Measurements from ENCODE around the gene LPO. TPM values are rescaled to one million over a fixed set of nuclear protein-coding genes. Genes with fewer than 3 reads are reported as not detected.

Gene LPO
- total RNA-seq, 1 donor from 2014 or later = not detected

DNA sequence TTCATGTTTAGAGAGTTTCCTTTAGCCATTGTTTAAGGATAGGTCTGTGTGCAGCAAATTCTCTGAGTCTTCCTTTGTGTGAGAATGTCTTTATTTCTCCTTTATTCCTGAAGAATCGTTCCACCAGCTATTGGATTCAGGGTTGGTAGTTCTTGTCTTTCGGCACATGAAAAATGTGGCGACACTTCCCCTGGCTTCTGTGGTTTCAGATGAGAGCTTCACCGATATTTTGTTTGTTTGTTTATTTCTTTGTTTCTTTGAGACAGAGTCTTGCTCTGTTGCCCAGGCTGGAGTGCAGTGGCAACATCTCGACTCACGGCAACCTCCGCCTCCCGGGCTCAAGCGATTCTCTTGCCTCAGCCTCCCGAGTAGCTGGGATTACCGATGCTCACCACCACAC, 23.8 kb downstream of the LPO start:
- DNase-seq (ENCODE audit: low spot score) = no peak

DNA sequence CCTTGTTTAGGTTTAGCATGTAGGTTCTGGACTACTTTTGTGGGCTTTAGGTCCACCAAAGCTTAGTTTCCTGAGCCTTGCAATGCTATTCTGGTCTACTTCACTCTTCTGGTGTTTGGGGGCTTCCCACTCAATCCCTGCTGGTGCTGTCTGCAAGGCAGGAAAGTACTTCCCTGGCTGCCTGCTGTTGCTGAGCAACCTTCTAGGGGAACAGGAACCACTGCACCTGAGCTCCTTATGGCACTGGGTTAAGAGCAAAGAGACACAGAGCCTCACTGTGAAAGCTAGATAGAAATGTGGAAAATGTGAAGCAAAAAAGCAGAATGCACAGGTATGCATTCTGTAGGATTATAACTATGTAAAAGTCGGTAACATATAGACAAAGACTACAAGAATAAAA, 25.4 kb downstream of the LPO start:
- no peak for DNase-seq (ENCODE audit: low spot score)

DNA sequence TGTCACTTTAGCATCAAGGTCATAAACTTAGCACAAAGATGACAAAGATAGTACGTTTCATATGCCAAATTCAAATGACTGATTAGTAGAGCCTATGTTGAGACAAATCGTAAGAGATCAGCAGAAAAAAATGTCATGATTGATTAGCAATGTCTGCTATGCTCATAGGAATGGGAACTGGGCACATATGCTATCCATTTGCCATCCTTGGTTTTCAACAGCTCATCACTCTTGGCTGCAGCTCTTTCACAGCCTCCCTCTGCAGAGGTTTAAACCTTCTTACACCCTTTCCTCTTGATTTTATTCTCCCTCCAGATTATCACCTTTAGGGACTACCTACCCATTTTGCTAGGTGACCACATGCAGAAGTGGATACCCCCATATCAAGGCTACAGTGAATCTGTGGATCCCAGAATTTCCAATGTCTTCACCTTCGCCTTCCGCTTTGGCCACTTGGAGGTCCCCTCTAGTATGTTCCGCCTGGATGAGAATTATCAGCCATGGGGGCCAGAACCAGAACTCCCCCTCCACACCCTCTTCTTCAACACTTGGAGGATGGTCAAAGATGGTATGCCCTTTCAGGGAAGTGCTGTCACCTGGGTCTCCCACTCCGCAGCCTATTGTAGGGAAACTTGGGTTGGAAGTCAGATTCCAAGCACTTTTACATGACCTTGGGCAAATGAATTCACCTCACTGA, 26.2 kb downstream of the LPO start:
- no peak for DNase-seq (ENCODE audit: low spot score)

DNA sequence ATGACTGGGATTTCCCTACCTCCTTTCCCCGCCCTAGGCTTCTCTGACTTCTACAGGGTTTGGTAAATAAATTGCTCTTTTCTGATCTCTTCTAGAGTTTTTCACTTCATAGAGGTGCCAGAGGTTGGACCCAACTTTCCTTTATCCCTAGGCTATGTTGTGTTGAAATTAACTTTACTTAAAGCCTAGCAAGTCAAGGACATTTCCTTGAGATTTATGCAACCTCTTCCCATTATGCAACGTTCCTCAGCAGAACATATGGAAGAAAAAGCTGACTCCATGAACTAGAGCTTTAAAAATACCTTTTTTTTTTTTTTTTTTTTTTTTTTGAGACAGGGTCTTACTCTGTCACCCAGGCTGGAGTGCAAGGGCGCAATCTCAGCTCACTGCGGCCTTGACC, 26.9 kb downstream of the LPO start:
- no peak for DNase-seq (ENCODE audit: low spot score)

DNA sequence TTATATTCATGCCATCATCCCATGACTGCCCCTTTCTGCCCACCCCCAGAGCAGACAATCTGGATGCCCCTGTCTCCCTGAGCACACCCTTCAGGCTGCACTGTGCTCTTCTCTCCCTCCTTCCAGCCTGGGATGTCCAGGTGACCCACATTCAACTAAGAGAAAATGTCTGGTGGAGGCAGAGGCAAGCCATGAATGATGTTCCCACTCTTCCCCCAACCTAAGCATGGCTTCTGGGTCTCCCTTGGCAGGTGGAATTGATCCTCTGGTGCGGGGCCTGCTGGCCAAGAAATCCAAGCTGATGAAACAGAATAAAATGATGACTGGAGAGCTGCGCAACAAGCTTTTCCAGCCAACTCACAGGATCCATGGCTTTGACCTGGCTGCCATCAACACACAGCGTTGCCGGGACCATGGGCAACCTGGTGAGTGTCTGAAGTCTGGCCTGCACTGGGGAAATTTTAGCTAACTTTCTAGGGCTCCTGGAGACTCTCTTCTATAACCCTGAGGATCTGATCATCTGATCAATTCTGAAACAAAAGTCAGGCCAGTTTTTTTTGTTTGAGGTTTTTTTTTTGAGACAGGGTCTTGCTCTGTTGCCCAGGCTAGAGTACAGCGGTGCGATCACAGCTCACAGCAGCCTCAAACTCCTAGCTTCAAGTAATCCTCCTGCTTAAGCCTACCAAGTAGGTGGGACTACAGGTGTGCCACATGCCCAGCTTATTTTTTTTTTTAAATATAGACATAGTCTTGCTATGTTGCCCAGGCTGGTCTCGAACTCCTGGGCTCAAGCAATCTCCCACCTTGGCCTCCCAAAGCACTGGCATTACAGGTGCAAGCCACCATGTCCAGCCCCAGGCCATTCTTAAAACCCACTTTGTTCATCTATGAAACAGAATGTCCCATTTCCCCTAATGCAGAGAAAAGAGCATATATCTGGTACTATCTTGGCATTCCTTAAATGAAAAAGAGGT, 27.8 kb downstream of the LPO start:
- DNase-seq (ENCODE audit: low spot score) = no peak

DNA sequence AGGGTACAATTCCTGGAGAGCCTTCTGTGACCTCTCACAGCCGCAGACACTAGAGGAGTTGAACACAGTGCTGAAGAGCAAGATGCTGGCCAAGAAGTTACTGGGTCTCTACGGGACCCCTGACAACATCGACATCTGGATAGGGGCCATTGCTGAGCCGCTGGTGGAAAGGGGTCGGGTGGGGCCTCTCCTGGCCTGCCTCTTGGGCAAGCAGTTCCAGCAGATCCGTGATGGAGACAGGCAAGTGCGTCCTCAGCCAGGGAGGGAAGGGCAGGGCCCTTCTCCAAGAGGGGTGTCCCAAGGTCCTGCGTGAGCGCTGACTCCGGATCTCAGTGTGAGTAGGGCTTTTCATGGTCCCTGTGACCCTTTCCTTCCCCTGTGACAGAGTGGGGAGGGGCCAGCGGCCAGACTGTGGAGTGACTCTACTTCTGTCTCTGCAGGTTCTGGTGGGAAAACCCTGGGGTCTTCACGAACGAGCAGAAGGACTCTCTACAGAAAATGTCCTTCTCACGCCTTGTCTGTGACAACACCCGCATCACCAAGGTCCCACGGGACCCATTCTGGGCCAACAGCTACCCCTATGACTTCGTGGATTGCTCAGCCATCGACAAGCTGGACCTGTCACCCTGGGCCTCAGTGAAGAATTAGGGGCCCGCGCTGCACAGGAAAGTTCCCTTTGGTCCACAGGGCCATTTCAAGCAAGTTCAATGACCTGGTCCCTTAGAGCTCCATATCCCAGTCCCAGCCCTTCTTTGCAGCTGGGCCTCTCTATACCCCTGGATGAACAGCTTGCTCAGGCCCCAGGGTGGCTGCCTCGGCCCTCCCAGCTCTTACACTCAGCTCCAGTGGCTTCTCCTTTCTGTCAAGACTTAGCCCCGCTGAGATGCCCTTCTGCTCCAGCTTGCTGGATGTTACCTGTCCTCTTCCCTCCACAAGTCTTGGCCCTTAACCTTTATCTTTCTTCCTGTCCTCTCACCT, 29.3 kb downstream of the LPO start:
- no peak for DNase-seq (ENCODE audit: low spot score)

DNA sequence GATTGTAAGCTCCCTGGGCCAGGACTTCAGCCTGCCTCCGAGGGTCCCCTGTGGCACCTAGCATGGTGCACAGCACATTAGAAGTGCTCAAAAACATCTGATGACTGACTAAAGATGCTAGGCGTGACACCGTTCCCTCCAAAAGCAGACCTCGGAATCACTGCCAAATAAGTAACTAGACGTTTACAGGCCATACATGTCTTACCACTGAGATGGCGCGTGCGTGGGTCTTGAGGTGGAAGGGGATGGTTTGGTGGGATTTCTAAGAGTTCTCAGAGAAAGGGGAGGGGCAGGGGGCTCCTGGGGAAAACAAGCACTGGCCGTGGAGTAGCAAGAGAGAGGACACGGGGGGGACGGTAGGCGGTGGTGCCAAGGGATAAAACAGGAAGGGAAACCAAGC, 29.9 kb downstream of the LPO start:
- peak; percentile 6 for DNase-seq (ENCODE audit: low spot score)

DNA sequence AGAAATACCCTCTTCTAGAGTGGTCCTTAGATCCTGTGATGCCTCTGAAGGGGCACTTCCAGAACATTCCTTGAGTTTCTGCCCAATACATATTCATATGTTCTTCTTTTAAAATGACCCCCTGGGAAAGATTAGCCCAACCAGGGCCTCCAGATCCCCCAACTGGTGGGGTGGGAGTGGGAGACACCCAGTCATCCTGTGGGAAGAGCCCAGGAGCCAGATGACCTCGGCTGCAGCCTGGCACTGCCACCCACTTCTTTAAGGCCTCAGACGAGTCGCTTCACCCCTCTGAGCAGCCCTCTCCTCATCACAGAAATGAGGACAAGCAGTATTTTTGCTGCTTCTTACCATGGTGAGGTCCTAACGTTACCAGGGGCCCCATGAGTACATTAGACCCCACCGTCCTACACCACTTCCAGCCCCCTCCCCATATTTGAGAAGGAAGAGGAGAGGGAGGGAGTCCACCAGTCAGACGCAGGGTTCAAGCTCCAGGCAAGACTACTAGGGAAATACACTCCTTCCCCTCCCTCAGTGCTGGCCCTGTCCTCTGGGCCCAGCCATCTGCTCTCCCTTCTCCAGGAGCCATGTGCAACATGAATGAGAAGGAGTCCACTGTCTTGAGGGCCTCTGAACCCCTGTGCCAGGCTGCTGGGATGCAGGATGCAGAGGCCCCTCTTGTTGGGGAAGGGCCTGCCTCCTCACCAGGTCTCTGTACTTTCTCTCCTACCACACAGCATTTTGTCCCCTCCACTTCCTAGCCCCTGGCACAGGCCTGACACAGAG, 30.6 kb downstream of the LPO start:
- peak; percentile 6 for DNase-seq (ENCODE audit: low spot score)

DNA sequence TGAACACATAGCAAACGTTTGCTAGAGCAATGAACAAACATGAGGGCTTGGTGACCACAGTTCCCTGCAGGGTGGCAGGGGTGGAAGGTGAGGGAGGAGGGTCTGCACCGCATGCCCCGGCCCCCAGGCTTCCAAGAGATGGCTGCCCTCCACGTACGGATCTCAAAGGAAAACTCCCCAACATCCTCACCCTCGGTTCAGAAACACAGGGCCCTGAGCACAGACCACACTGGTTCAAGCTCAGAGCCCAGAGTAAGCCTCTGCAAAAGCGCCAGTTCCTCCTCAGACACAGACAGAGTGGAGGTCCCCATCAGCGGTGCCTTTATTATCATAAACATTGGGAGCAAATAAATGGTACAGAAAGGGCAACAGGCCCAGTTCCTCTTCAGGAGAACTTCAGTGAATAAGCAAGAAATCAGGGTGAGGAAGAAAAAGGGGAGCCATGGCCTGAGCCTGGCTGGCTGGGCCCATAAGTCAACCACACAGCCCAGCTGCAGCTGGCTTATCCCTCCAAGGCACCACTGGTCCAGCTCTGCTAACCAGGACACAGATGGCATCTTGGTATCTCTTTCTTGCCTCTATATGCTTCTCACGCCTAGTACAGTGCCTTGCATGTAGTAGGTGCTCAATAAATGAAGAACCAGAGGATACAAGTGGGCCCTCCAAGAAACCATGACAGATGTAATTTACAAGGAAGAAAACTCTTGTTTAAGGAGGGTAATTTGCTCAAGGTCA, 31.3 kb downstream of the LPO start:
- no peak for DNase-seq (ENCODE audit: low spot score)

DNA sequence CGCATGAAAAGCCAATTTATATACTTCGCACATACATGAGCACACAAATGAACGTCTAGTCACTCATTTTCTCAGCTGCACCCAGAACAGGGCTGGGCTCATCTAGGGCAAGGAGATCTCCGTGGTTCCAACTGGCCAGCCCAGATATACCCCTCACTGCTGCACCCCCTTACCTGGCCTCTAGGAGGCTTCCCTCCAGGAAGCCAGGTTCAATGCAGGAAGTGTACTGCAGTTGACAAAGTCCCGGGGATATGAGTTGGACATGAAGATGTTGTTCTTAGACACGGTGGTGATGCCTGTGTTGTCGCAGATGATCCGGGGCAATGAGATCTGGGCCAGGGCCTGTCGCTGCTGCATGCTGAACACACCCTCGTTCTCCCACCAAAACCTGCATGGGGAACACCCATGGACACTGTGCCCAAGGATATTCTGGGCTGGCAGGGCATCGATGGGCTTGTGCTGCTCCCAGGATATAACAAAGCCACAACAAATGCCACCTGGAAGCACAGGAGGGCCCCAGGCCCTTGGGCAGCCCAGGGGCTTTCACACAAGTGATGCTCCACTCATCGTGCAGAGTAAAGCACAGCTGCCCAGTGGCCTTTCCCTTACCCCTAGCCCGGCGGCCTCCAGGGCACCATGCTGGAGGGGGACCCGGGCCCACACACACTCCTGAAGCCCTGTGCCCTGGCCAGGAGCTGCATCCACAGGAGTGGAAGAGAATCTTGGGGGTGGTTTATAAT, 32.3 kb downstream of the LPO start:
- DNase-seq (ENCODE audit: low spot score) = no peak

DNA sequence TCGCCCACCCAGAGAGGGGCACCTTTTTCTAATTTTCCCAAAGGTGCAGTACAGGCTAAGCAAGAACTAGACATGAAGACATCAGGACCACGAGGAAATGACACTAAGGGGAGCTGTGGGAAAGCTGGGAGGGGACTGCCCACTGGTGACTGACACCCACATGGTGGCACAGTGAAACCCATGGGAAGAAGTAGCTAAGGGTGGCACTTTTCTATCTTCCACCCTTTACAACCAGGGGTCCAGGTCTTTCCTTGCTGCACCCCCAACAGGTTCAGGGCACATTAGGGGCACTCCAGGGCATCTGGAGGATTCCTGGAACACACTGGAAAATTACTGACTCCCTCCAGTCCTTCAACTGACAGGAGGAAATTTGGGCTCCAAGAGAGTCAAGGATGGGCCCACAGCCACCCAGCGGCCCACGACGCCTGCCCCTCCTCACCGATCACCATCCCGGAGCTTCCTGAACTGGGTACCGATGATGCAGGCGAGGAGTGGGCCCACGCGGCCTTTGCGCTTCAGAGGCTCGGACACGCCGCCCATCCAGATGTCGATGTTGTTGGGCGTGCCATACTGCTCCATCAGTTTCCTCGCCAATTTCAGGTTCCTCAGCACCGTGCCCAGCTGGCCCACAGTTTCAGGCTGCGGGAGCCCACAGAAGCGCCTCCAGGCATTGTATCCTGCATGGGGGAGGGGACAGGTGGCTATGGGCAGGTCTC, 33.0 kb downstream of the LPO start:
- no peak for DNase-seq (ENCODE audit: low spot score)

DNA sequence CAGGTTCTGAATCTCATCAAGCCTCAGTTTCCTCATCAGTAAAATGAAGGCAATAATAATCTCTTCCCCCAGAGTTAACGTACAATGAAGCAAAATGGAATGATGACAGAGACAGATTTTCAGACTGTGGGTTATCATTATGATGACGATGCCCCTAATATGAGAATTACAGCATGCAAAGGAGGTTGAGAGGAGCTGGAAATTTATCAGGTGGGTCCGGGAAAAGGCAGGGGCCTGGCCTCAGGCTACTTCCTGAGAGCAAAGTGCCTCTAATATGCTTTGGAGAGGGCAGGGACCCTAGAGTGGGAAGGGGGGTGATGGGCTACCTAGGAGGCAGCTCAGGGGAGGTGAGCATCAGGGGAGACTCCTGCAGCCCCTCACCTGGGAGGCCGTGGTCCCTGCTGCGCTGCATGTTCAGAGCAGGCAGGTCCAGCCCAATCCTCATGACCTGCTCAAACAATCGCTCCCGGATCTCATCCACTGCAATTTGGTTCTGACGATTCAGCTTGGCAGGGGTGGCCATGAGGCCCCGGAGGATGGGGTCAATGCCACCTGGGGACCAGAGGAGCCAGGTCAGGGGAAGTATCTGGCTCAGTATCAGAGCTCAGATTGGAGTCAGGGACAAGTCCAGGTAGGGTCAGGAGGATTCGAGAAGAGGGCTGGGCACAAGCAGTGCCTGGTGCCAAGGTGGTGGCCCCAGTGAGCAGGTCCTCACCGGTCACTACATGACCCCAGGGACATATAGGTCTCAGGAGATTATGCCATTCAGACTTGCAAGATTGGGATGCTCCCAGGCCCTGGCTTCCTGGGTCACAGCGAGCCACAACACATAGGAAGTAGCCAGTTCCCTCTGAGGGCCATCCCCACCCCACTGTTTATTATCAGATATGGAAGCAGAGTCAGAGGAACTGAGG, 34.2 kb downstream of the LPO start:
- no peak for DNase-seq (ENCODE audit: low spot score)

DNA sequence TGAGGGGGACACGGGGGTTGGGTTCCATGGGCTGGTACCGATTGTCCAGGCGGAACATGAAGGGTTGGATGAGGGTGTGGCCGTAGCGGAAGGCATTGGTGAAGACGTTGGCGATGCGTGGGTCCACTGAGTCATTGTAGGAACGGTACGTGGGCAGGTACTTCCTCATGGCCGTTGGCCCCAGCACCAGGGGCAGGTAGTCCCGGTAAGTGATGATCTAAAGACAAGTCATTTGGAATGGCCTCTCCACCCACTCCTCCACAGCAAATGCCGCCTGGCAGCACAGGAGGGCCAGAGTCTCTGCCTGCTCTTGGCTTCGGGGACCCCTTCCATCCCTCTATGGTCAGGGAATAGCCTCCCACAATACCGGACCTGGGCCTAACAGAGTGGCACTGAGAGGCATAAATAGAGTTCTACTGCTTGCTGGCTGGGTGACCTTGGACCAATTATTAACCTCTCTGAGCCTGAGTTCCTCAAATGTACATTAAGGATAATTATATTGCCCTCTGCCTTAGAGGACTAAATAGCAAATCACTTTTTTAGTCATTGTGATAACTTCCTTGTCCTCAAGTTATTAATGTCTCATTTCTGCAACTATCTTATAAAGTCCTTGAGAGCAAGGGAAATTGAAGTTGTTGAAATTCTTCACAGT, 35.2 kb downstream of the LPO start:
- DNase-seq (ENCODE audit: low spot score) = no peak

DNA sequence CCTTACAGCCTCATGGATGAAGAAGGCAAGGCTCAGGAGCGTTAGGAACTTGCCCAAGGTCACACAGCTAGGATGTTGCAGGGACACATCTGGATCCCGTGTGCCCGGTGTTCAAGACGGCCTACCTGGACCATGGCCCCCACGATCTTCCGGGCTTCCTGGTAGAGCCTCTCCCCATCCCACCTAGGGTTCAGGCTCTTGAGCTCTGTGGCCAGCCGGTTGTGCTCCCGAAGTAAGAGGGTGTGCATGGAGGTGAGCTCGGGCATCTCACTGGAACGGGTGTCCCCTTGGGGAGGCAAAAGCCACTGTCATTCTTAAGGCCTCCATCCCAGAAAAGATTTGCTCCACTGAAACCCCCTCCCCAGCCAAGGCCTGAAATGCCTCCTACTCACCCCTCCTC, 37.0 kb downstream of the LPO start:
- DNase-seq (ENCODE audit: low spot score) = no peak

DNA sequence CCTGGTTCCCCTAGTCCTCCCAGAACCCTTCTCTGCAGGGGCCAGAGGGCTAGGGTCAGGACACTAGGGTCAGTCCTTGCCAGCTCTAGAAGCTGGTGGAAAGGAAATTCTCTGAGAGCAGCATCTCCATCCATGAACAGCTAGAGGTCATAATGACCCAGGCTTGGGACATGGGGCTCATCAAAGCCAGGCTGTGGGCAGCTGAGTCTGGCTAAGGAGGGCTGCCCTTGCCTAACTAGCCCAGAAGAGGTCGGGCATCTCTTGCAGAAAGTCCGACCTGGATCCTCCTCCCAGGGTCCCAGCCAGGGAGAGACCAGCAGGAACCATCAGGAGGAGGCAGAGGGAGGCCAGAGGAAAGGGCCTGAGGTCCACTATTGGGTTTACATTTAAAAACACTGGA, 38.0 kb downstream of the LPO start:
- DNase-seq (ENCODE audit: low spot score) = no peak

DNA sequence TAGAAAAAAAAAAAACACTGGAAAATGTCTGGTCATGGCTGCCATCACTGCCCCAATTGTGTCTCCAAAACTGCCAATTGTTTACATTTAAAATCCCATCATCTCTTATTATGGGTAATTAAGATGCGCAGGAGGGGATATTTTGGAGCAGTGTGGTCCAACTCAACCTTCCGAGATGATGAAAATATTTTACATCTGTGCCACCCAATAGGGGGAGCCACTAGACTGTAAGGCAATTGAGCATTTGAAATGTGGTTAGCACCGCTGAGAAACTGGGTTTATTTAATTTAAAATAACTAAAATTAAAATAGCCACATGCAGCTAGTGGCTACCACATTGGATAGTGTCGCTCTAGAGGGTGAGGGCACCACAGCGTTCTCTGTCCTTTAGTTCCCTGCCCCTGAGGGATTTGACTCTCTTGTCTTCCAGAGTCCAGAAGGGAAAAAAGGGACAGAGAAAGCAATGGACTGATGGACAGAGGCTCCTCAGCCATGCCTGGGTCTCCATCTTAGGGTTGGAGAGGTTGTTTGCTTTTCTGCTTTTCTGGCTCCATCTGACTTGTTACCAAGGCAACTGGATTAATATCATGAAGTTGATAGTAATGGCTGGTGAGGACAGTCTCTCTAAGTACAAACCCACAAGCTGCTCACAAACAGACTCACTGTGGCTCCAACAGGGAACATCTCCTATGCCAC, 38.9 kb downstream of the LPO start:
- DNase-seq (ENCODE audit: low spot score) = no peak

Measured in mucosa of gallbladder (tissue), 1 donor.